RWPE1 (cell line): ENCODE measurements around the gene FAM149B1.

Source experiments
- CTCF ChIA-PET: fragments of 350-600 bp; sonication (Branson Sonifier 250); formaldehyde crosslinking; extraction: SDS; loops from one replicate; lab custom pipeline; 2021; lab: Yijun Ruan, JAX
- POLR2A ChIA-PET: fragments of 400-600 bp; formaldehyde crosslinking; extraction: SDS; loops from one replicate; lab custom pipeline; 2020; ENCODE audit warnings: antibody characterized with exemption; ENCODE audit not compliant: low non-redundant PET; lab: Yijun Ruan, JAX
- DNase-seq: peaks from one replicate; pipeline ENCODE4 v3.0.0; 2012; ENCODE audit warnings: low spot score
- H3K27ac ChIP-seq: fragments of 450-650 bp; 2 replicates; pipeline ENCODE4 v1.5.1; 2017
- TF ChIP-seq, protein P1 (sequence below): fragments of 450-650 bp; conservative IDR thresholded peaks from 2 replicates; pipeline ENCODE4 v1.5.1; 2017; ENCODE audit warnings: low read depth, mild to moderate bottlenecking

FAM149B1 gene

GRCh38 chr10:73232887-73233286 is 65.0 kb downstream of the FAM149B1 start:
- no peak overlapping the region for H3K27ac ChIP-seq
- POLR2A ChIA-PET, result no interaction called here
- CTCF ChIA-PET, result interaction anchor here (0.5 to 1.5 kb wide), 2 partner anchors 10 to 340 kb away, joined by 3 to 5 read pairs; no protein-coding TSS in a partner anchor
- no peak for DNase-seq
- TF ChIP-seq, protein P1, sequence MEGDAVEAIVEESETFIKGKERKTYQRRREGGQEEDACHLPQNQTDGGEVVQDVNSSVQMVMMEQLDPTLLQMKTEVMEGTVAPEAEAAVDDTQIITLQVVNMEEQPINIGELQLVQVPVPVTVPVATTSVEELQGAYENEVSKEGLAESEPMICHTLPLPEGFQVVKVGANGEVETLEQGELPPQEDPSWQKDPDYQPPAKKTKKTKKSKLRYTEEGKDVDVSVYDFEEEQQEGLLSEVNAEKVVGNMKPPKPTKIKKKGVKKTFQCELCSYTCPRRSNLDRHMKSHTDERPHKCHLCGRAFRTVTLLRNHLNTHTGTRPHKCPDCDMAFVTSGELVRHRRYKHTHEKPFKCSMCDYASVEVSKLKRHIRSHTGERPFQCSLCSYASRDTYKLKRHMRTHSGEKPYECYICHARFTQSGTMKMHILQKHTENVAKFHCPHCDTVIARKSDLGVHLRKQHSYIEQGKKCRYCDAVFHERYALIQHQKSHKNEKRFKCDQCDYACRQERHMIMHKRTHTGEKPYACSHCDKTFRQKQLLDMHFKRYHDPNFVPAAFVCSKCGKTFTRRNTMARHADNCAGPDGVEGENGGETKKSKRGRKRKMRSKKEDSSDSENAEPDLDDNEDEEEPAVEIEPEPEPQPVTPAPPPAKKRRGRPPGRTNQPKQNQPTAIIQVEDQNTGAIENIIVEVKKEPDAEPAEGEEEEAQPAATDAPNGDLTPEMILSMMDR, result no peak

- no peak for DNase-seq
- no peak overlapping the region for H3K27ac ChIP-seq
- POLR2A ChIA-PET, result no interaction called here
- CTCF ChIA-PET, result no interaction called here
- TF ChIP-seq, protein P1, result no peak
Measured at GRCh38 chr10:73233883-73234282, 66.0 kb downstream of the FAM149B1 start.

DNA sequence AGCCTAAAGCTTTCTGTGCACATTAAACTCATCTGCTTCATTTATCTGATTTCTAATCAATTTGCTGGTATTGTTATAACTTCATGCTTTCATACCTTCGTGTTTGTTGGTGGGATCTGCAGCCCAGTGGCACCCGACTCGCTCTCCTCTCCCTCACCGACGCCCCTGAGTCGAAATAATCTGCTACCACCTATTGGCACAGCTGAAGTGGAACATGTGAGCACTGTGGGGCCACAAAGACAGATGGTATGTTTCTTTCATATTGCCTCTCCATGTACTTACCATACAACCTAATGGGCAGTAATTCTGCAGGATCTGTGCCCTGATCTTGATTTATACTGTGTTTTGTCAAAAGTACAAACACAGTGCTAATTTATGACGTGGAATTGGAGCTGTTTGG is 66.8 kb downstream of the FAM149B1 start:
- POLR2A ChIA-PET, result no interaction called here
- TF ChIP-seq, protein P1, result no peak
- no peak for DNase-seq
- no peak overlapping the region for H3K27ac ChIP-seq
- CTCF ChIA-PET, result no interaction called here

DNA sequence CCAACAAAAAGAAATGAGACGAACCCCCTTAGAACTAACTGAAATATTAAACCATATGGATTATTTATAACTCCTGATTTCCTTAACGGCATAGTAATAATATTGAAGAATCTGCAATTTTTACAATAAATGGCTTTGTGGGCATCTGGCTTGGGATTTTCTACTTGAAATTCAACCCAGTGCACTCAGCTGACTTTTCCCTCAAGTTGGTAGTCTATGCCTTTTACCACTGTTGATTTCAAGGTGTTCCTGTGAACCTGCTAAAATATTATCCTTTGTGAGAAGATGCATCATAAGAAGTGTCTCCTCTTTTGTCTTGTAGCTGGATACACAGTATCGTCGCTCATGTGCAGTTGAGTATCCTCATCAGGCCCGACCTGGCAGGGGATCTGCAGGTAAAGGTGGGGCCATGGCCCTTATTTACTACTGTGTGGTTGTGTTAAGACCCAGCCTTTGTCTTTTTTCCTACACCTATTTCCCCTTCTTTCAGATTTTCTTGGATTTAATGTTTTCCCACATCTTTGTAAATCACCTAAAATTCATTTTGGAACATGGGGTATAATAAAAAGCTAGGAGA is 71.2 kb downstream of the FAM149B1 start:
- ChIA-PET POLR2A (no interaction called here), CTCF (no interaction called here)
- no peak for DNase-seq
- TF ChIP-seq, protein P1, result no peak
- H3K27ac ChIP-seq, result no peak overlapping the region

DNA sequence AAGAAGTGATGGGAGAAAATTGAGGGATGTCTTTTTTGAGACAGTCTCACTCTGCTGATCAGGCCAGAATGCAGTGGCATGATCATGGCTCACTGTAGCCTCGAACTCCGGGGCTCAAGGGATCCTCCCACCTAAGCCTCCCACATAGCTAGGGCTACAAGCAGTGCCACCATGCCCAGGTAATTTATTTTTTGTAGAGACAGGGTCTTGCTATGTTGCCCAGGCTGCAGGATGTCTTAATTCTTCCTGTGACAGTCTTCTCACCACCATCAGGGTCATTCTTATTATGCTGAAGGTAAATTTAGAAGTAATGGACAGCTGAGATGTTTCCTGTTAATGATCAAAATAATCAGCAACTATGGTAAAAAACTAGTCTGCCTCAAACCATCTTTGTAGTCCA is 72.0 kb downstream of the FAM149B1 start:
- H3K27ac ChIP-seq, result no peak overlapping the region
- no peak for DNase-seq
- TF ChIP-seq, protein P1, result no peak
- CTCF ChIA-PET, result interaction anchor here (0.6 kb wide), 1 partner anchor 94 kb away, joined by 3 read pairs; no protein-coding TSS in a partner anchor
- POLR2A ChIA-PET, result no interaction called here

DNA sequence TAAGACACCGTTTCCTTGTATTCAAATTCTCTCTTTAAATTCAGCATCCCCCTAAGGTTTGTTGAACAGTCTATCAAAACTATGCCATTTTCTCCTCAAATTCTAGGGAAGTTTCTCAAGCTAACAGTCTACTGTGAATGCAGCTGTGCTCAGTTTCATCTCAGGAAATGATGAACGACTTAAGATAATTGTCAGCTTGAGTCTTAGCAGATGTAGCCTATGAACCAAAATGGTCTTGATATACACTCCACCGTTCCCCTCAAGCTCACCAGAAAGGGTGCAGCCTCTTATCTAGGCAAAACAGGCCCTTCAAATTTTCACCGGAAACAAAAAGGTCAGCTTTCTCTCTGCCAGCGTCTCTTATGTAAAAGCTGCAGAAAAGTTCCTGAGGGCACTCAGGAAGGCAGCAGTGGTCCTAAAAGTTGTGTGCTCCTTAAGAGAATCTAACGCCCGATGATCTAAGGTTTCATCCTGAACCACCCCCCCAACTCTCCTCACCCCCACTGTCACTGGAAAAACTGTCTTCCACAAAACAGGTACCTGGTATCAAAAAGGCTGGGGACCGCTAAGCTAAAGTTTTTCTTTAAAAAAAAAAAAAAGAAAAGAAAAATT is 77.1 kb downstream of the FAM149B1 start:
- CTCF ChIA-PET, result interaction anchor here (0.6 kb wide), 1 partner anchor 40 kb away, joined by 3 read pairs; no protein-coding TSS in a partner anchor
- POLR2A ChIA-PET, result no interaction called here
- DNase-seq, result no peak
- H3K27ac ChIP-seq, result no peak overlapping the region
- TF ChIP-seq, protein P1, result no peak
